Mesendoderm (in vitro differentiated cells): Measurements from ENCODE around the gene MACROD2.

Experiments
- DNase-seq: peaks from one replicate; pipeline ENCODE4 v3.0.0; 2013
- H2AK5ac ChIP-seq: 2 replicates; pipeline ENCODE4 v1.6.1; 2013; ENCODE audit warnings: low read length, inconsistent platforms
- H2BK120ac ChIP-seq: 2 replicates; pipeline ENCODE4 v1.6.1; 2013; ENCODE audit warnings: low read depth, mild to moderate bottlenecking, low read length, moderate library complexity, mixed read lengths
- H2BK15ac ChIP-seq: replicated peaks from 2 replicates; pipeline ENCODE4 v1.6.1; 2013; ENCODE audit warnings: low read depth, mild to moderate bottlenecking, moderate library complexity
- H2BK5ac ChIP-seq: 2 replicates; pipeline ENCODE4 v1.6.1; 2013; ENCODE audit warnings: low read length, inconsistent platforms
- H3K18ac ChIP-seq: 2 replicates; pipeline ENCODE4 v1.6.1; 2013; ENCODE audit warnings: mild to moderate bottlenecking, low read length, mixed read lengths
- H3K23ac ChIP-seq: one replicate; pipeline ENCODE4 v1.6.1; 2013; ENCODE audit warnings: low read length
- H3K27ac ChIP-seq: 2 replicates; pipeline ENCODE4 v1.5.1; 2013; ENCODE audit warnings: low read depth, mild to moderate bottlenecking, inconsistent platforms, low read length, moderate library complexity
- H3K27me3 ChIP-seq: 2 replicates; pipeline ENCODE4 v1.6.1; 2013; ENCODE audit warnings: low read length, control low read depth, mild to moderate bottlenecking, inconsistent platforms; ENCODE audit not compliant: insufficient read depth, poor library complexity
- H3K36me3 ChIP-seq: 2 replicates; pipeline ENCODE4 v1.6.1; 2013; ENCODE audit warnings: low read length, inconsistent platforms; ENCODE audit not compliant: control insufficient read depth, insufficient read depth
- H3K4ac ChIP-seq: one replicate; pipeline ENCODE4 v1.6.1; 2013; ENCODE audit warnings: low read depth, mild to moderate bottlenecking, low read length, moderate library complexity
- H3K4me1 ChIP-seq: 2 replicates; pipeline ENCODE4 v1.6.1; 2013; ENCODE audit warnings: low read depth, low read length, inconsistent platforms; ENCODE audit not compliant: control insufficient read depth
- H3K4me2 ChIP-seq: 2 replicates; pipeline ENCODE4 v1.6.1; 2013; ENCODE audit warnings: low read length
- H3K4me3 ChIP-seq: 2 replicates; pipeline ENCODE4 v1.5.1; 2013; ENCODE audit warnings: mild to moderate bottlenecking, low read length
- H3K56ac ChIP-seq: one replicate; pipeline ENCODE4 v1.6.1; 2013; ENCODE audit warnings: low read length
- H3K79me1 ChIP-seq: 2 replicates; pipeline ENCODE4 v1.6.1; 2013; ENCODE audit warnings: low read length, inconsistent platforms
- H3K79me2 ChIP-seq: 2 replicates; pipeline ENCODE4 v1.6.1; 2013; ENCODE audit warnings: mild to moderate bottlenecking, low read length; ENCODE audit not compliant: control insufficient read depth, insufficient read depth
- H3K9ac ChIP-seq: 2 replicates; pipeline ENCODE4 v1.6.1; 2013; ENCODE audit warnings: low read length, inconsistent platforms
- H4K5ac ChIP-seq: one replicate; pipeline ENCODE4 v1.6.1; 2013; ENCODE audit warnings: low read length
- H4K8ac ChIP-seq: one replicate; pipeline ENCODE4 v1.6.1; 2013; ENCODE audit warnings: low read depth, mild to moderate bottlenecking, control low read depth, low read length, moderate library complexity
- WGBS: extraction: QIAGEN DNeasy Blood & Tissue Kit; methylation state at CpG from one replicate; pipeline ENCODE4 v1.1.7; 2013; ENCODE audit warnings: low lambda C conversion rate, missing lambda C conversion rate; ENCODE audit not compliant: insufficient coverage; ENCODE audit errors: extremely low coverage; 5-methylcytosine and 5-hydroxymethylcytosine counted together

Gene MACROD2

DNA sequence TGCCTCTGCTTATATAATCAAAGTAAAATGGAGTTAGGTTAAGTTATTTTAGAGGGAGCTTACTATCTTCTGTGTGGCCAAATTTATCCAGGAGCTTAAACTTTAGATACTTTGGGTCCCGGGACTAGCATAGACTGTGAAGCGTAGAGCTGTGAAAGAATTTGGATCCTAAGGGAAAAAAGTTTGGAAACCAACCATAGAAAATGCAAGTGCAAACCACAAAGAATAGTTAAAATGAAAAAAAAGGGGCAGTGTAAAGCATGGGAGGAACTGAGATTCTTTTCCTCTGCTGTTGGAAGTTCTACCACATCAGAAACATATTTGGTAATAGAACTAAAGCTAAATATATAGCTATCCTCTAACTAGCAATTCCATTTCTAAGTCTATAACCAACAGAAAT is 574.3 kb downstream of the MACROD2 start:
- H2AK5ac ChIP-seq, result no peak overlapping the region
- no peak overlapping the region for H2BK5ac ChIP-seq
- H3K36me3 ChIP-seq, result no peaks in the 10 kb centered on the region
- H2BK120ac ChIP-seq, result no peak overlapping the region
- no peaks in the 10 kb centered on the region for H3K27me3 ChIP-seq
- H4K5ac ChIP-seq, result no peak overlapping the region
- no peak overlapping the region for H3K4ac ChIP-seq
- H3K23ac ChIP-seq, result no peak overlapping the region
- no peak overlapping the region for H4K8ac ChIP-seq
- H3K4me1 ChIP-seq, result no peaks in the 10 kb centered on the region
- H3K27ac ChIP-seq, result no peak overlapping the region
- H3K4me3 ChIP-seq, result no peak overlapping the region
- H3K18ac ChIP-seq, result no peak overlapping the region
- no peaks in the 10 kb centered on the region for H3K79me1 ChIP-seq
- no peaks in the 10 kb centered on the region for H3K79me2 ChIP-seq
- no peak for DNase-seq
- H3K4me2 ChIP-seq, result no peak overlapping the region
- H2BK15ac ChIP-seq, result no peak overlapping the region
- H3K56ac ChIP-seq, result no peak overlapping the region
- WGBS, result no CpG with 5 or more reads among the region's 2 CpGs
- H3K9ac ChIP-seq, result no peak overlapping the region

DNA sequence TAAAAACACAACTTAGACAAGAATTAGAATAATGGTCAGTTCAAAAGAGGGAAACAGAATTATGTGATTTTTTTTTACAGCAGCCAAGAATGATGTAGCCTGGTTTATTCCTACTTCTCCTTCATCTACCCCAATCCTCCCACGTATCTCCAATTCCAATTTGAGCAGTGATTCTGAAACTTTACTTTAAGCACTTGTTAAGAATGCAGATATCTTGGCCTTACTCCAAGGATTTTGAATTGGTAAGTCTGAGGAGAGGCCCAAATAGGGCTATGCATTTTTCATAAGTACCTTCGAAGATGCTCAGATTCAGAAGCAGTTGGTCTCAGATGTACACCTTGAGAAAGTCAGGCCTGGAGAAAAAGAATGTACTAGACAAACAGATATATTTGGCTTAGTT is 575.5 kb downstream of the MACROD2 start:
- no peaks in the 10 kb centered on the region for H3K27me3 ChIP-seq
- H4K8ac ChIP-seq, result no peak overlapping the region
- H3K56ac ChIP-seq, result no peak overlapping the region
- H3K27ac ChIP-seq, result no peak overlapping the region
- H3K79me1 ChIP-seq, result no peaks in the 10 kb centered on the region
- H3K4me3 ChIP-seq, result no peak overlapping the region
- no peak for DNase-seq
- H2BK15ac ChIP-seq, result no peak overlapping the region
- no peak overlapping the region for H3K4ac ChIP-seq
- H3K4me2 ChIP-seq, result no peak overlapping the region
- H3K36me3 ChIP-seq, result no peaks in the 10 kb centered on the region
- no peak overlapping the region for H2AK5ac ChIP-seq
- no peaks in the 10 kb centered on the region for H3K4me1 ChIP-seq
- H4K5ac ChIP-seq, result no peak overlapping the region
- H3K79me2 ChIP-seq, result no peaks in the 10 kb centered on the region
- H3K18ac ChIP-seq, result no peak overlapping the region
- no CpG with 5 or more reads among the region's 2 CpGs for WGBS
- no peak overlapping the region for H2BK120ac ChIP-seq
- no peak overlapping the region for H3K23ac ChIP-seq
- H3K9ac ChIP-seq, result no peak overlapping the region
- H2BK5ac ChIP-seq, result no peak overlapping the region

DNA sequence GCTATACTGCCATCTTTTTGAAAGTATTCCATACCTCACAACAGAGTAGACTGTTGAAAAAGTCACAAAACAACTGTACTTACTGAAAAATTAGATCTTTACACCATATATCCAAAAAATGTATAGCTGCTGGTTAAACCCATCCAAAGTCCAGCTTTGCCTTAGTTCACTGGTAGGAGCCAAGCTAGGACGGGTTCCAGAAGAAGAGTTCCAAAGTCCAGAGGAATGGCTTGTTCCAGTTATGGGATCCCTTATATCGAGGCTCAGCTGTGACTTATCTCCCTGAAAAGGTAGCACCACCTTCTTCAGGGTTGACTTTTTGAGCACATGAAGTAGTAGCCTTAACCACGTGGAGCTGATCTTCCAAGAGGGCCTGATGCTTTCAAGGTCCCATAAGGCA is 578.4 kb downstream of the MACROD2 start:
- Histone ChIP-seq H2AK5ac (no peak overlapping the region), H3K36me3 (no peaks in the 10 kb centered on the region), H2BK15ac (no peak overlapping the region), H3K4ac (no peak overlapping the region), H3K27ac (no peak overlapping the region), H3K4me3 (no peak overlapping the region), H3K4me1 (no peaks in the 10 kb centered on the region), H3K4me2 (no peak overlapping the region), H2BK5ac (no peak overlapping the region), H3K23ac (no peak overlapping the region), H4K8ac (no peak overlapping the region), H2BK120ac (no peak overlapping the region), H3K79me1 (no peaks in the 10 kb centered on the region), H3K27me3 (no peaks in the 10 kb centered on the region), H3K18ac (no peak overlapping the region), H4K5ac (no peak overlapping the region), H3K79me2 (no peaks in the 10 kb centered on the region), H3K56ac (no peak overlapping the region), H3K9ac (no peak overlapping the region)
- DNase-seq, result no peak
- WGBS, result no CpG with 5 or more reads among the region's 3 CpGs

GRCh38 chr20:14576196-14576877 is 581.0 kb downstream of the MACROD2 start:
- H4K5ac ChIP-seq, result no peak overlapping the region
- no peak overlapping the region for H3K4me2 ChIP-seq
- H4K8ac ChIP-seq, result no peak overlapping the region
- WGBS, result no CpG with 5 or more reads among the region's 3 CpGs
- H3K9ac ChIP-seq, result no peak overlapping the region
- H3K27ac ChIP-seq, result no peak overlapping the region
- no peaks in the 10 kb centered on the region for H3K4me1 ChIP-seq
- no peaks in the 10 kb centered on the region for H3K79me1 ChIP-seq
- no peak overlapping the region for H2AK5ac ChIP-seq
- DNase-seq, result no peak
- no peak overlapping the region for H3K4me3 ChIP-seq
- H2BK5ac ChIP-seq, result no peak overlapping the region
- no peak overlapping the region for H2BK120ac ChIP-seq
- H3K56ac ChIP-seq, result no peak overlapping the region
- H3K4ac ChIP-seq, result no peak overlapping the region
- no peak overlapping the region for H3K18ac ChIP-seq
- no peaks in the 10 kb centered on the region for H3K27me3 ChIP-seq
- H3K79me2 ChIP-seq, result no peaks in the 10 kb centered on the region
- H3K36me3 ChIP-seq, result no peaks in the 10 kb centered on the region
- H2BK15ac ChIP-seq, result no peak overlapping the region
- no peak overlapping the region for H3K23ac ChIP-seq

DNA sequence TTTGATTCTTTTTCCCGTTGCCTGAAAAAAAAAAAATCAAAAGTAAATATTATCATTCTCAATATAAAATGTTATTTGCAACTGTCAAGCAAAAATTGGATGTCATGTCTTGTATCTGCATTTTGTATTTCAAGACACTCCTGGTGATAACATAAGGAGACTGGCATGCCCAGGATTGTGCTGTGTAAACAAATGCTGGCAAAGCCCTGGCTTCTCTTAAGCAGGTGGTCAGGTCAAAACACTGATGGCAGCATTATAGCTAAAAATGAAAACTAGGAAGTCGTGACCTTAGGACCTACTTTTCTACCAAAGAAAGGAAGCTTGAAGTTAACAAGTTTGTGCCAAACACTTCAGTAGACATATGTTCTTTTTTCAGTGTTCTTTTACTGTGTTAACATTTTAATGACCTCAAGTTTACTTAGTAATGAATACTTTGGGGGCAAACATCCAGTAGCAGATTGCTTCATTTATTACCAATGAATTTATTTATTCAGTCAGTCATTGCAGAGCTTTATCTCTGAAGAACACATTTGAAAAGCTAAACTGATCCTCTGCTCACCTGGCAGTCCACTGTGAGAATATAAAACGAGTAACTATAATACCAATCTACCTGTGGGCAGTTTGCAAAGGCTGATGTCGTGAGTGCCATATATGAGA is 585.2 kb downstream of the MACROD2 start:
- no peak overlapping the region for H2BK120ac ChIP-seq
- H3K4me3 ChIP-seq, result no peak overlapping the region
- no peak overlapping the region for H3K9ac ChIP-seq
- H3K79me2 ChIP-seq, result no peaks in the 10 kb centered on the region
- no CpG with 5 or more reads among the region's 4 CpGs for WGBS
- no peak overlapping the region for H4K5ac ChIP-seq
- no peak overlapping the region for H3K27ac ChIP-seq
- no peaks in the 10 kb centered on the region for H3K4me1 ChIP-seq
- no peaks in the 10 kb centered on the region for H3K79me1 ChIP-seq
- H2BK15ac ChIP-seq, result no peak overlapping the region
- H3K23ac ChIP-seq, result no peak overlapping the region
- no peak overlapping the region for H3K4me2 ChIP-seq
- H2AK5ac ChIP-seq, result no peak overlapping the region
- DNase-seq, result no peak
- H3K18ac ChIP-seq, result no peak overlapping the region
- H2BK5ac ChIP-seq, result no peak overlapping the region
- H3K27me3 ChIP-seq, result no peaks in the 10 kb centered on the region
- H3K56ac ChIP-seq, result no peak overlapping the region
- H3K36me3 ChIP-seq, result no peaks in the 10 kb centered on the region
- H3K4ac ChIP-seq, result no peak overlapping the region
- H4K8ac ChIP-seq, result no peak overlapping the region

- no peak overlapping the region for H3K9ac ChIP-seq
- H2BK15ac ChIP-seq, result no peak overlapping the region
- H3K4me3 ChIP-seq, result no peak overlapping the region
- no peak overlapping the region for H2BK5ac ChIP-seq
- no peak overlapping the region for H3K23ac ChIP-seq
- no peak overlapping the region for H3K4me2 ChIP-seq
- H4K8ac ChIP-seq, result no peak overlapping the region
- H3K4me1 ChIP-seq, result no peaks in the 10 kb centered on the region
- H3K79me1 ChIP-seq, result no peaks in the 10 kb centered on the region
- H2BK120ac ChIP-seq, result no peak overlapping the region
- no peak overlapping the region for H2AK5ac ChIP-seq
- H3K27me3 ChIP-seq, result no peaks in the 10 kb centered on the region
- H3K79me2 ChIP-seq, result no peaks in the 10 kb centered on the region
- no peak overlapping the region for H3K4ac ChIP-seq
- no peak overlapping the region for H3K56ac ChIP-seq
- H3K18ac ChIP-seq, result no peak overlapping the region
- no CpG with 5 or more reads among the region's 3 CpGs for WGBS
- no peak for DNase-seq
- no peaks in the 10 kb centered on the region for H3K36me3 ChIP-seq
- H3K27ac ChIP-seq, result no peak overlapping the region
- no peak overlapping the region for H4K5ac ChIP-seq
Measured at GRCh38 chr20:14581731-14582130, 586.4 kb downstream of the MACROD2 start.
